GM12878 (cell line): ENCODE measurements around the gene C2orf92. TPM values are rescaled to one million over a fixed set of nuclear protein-coding genes. Genes with fewer than 3 reads are reported as not detected.
A peak's percentile ranks its signal among the peaks of the same experiment; 100 is the strongest.

Experiments
- CHD1 ChIP-seq: IDR thresholded peaks from 2 replicates; pipeline ENCODE4 v1.6.1; 2012; ENCODE audit warnings: low read depth, low read length, improper control_type of control experiment
- EED ChIP-seq: sonication (generic); IDR thresholded peaks from 2 replicates; pipeline ENCODE4 v1.6.1; 2016; ENCODE audit warnings: antibody characterized with exemption, low read depth
- HDGF ChIP-seq: fragments of 450-650 bp; IDR thresholded peaks from 2 replicates; pipeline ENCODE4 v1.6.1; 2016; ENCODE audit warnings: antibody characterized with exemption
- NBN ChIP-seq: fragments of 450-650 bp; IDR thresholded peaks from 2 replicates; pipeline ENCODE4 v1.6.1; 2016
- NFYB ChIP-seq: IDR thresholded peaks from 2 replicates; pipeline ENCODE4 v1.6.1; 2011; ENCODE audit warnings: low read depth, mild to moderate bottlenecking, low read length, improper control_type of control experiment, moderate library complexity; ENCODE audit not compliant: insufficient read depth
- SMC3 ChIP-seq: IDR thresholded peaks from 2 replicates; pipeline ENCODE4 v1.6.1; 2011; ENCODE audit warnings: low read length, improper control_type of control experiment, borderline replicate concordance
- SP1 ChIP-seq: IDR thresholded peaks from one replicate; pipeline ENCODE4 v1.6.1; 2011; ENCODE audit warnings: low read depth, low read length
- TCF12 ChIP-seq: IDR thresholded peaks from 2 replicates; pipeline ENCODE4 v1.6.1; 2011; ENCODE audit warnings: low read depth, mild to moderate bottlenecking, low read length
- TCF3 ChIP-seq: IDR thresholded peaks from 2 replicates; pipeline ENCODE4 v1.6.1; 2012; ENCODE audit warnings: low read depth, mild to moderate bottlenecking, low read length, borderline replicate concordance; ENCODE audit not compliant: insufficient read depth
- ZNF384 ChIP-seq: IDR thresholded peaks from 2 replicates; pipeline ENCODE4 v1.6.1; 2012; ENCODE audit warnings: low read depth, mild to moderate bottlenecking, low read length, improper control_type of control experiment, borderline replicate concordance
- polyA plus RNA-seq, 11 experiments: library from polyadenylated mRNA; depleted of rRNA in 4 of 11; unstranded in 6 of 11; stranded (reverse) in 5 of 11; fragments of >200 nt; fragmentation: Nextera tagmentation in 4 of 11; fragmentation: Illumina TruSeq in 1 of 11; extraction: Ambion mirVana in 4 of 11; extraction: Trizol in 1 of 11; gene quantifications; 1 replicate in 1 of 11; 2 replicates in 10 of 11; pipeline versions ENCODE4 v1.2.1 to v1.2.3, GENCODE V29; 2011 to 2016; ENCODE audit warnings: inconsistent platforms in 2 of 11, missing spikeins in 2 of 11, low read depth in 1 of 11
- total RNA-seq, 4 experiments: library from RNA; depleted of rRNA in 3 of 4; stranded (reverse); fragments of >200 nt in 3 of 4; fragmentation: Illumina TruSeq in 1 of 4; extraction: Trizol in 1 of 4; gene quantifications; 2 replicates each; pipeline versions ENCODE4 v1.2.1 to v1.2.3, GENCODE V29; 2013 to 2021
- TF ChIP-seq, protein P1 (sequence below): fragments of 450-650 bp; conservative IDR thresholded peaks from 2 replicates; pipeline ENCODE4 v1.6.1; 2017; ENCODE audit warnings: mild to moderate bottlenecking, moderate library complexity
- TF ChIP-seq, protein P2 (sequence below): fragments of 450-650 bp; IDR thresholded peaks from 2 replicates; pipeline ENCODE4 v1.6.1; 2016; ENCODE audit warnings: mild to moderate bottlenecking
- TF ChIP-seq, protein P3 (sequence below): fragments of 450-650 bp; formaldehyde crosslinking; IDR thresholded peaks from 2 replicates; pipeline ENCODE4 v1.4.0; 2022; ENCODE audit warnings: mild to moderate bottlenecking, moderate library complexity
- TF ChIP-seq, protein P4 (sequence below): fragments of 450-650 bp; IDR thresholded peaks from 2 replicates; pipeline ENCODE4 v1.6.1; 2017; ENCODE audit warnings: low read depth, mild to moderate bottlenecking, moderate library complexity
- TF ChIP-seq, protein P5 (sequence below): IDR thresholded peaks from 2 replicates; pipeline ENCODE4 v1.6.1; 2012; ENCODE audit warnings: improper control_type of control experiment, low read depth, low read length; ENCODE audit not compliant: insufficient replicate concordance

The C2orf92 gene
- total and polyA plus RNA-seq, 10 of the 15 experiments (the other 5 are each of a cell fraction or from before 2014, with no cell fraction given), result 0.40 to 10.1 (median 3.7) TPM

DNA sequence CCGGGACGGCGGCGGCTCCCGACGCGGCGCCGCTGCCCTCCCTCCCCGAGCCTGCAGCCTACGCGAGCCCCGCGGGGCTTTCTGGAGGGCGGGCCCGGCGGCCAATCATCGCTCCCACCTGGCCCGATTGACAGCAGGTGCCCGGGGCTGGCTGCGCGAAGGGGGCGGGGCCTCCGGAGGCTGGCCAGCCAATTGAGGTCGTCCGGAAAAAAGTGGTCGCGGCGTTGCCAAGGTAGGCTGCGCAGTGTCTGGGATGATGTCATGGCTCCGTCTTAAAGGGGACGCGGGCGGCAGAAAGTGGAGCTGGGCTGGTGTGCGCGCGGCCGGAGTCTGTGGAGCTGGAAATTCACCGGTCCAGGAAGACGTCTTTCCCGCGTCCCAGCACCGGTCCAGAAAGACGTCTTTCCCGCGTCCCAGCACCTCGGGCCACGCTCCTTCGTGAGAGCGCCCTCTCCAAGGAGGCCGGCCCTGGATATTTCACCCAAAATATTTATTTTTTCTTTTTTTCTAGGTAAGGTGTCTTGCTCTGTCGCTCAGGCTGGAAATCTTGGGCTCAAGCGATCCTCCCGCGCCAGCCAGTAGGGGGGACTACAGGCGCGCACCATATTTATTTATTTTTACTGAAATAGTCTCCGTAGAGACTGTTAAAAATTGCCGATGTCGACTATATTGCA is 5.4 kb upstream of the C2orf92 start, which contains the start of gene ACTR1B (continued):
- TF ChIP-seq, protein P1, sequence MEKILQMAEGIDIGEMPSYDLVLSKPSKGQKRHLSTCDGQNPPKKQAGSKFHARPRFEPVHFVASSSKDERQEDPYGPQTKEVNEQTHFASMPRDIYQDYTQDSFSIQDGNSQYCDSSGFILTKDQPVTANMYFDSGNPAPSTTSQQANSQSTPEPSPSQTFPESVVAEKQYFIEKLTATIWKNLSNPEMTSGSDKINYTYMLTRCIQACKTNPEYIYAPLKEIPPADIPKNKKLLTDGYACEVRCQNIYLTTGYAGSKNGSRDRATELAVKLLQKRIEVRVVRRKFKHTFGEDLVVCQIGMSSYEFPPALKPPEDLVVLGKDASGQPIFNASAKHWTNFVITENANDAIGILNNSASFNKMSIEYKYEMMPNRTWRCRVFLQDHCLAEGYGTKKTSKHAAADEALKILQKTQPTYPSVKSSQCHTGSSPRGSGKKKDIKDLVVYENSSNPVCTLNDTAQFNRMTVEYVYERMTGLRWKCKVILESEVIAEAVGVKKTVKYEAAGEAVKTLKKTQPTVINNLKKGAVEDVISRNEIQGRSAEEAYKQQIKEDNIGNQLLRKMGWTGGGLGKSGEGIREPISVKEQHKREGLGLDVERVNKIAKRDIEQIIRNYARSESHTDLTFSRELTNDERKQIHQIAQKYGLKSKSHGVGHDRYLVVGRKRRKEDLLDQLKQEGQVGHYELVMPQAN, result peak; percentile 27; the same call in 1 of the 2 replicates
- TF ChIP-seq, protein P2, sequence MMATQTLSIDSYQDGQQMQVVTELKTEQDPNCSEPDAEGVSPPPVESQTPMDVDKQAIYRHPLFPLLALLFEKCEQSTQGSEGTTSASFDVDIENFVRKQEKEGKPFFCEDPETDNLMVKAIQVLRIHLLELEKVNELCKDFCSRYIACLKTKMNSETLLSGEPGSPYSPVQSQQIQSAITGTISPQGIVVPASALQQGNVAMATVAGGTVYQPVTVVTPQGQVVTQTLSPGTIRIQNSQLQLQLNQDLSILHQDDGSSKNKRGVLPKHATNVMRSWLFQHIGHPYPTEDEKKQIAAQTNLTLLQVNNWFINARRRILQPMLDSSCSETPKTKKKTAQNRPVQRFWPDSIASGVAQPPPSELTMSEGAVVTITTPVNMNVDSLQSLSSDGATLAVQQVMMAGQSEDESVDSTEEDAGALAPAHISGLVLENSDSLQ, result peak; percentile 98
- peak; percentile 61; the same call in 1 of the 2 replicates for TF ChIP-seq ZNF384
- TF ChIP-seq, protein P3, sequence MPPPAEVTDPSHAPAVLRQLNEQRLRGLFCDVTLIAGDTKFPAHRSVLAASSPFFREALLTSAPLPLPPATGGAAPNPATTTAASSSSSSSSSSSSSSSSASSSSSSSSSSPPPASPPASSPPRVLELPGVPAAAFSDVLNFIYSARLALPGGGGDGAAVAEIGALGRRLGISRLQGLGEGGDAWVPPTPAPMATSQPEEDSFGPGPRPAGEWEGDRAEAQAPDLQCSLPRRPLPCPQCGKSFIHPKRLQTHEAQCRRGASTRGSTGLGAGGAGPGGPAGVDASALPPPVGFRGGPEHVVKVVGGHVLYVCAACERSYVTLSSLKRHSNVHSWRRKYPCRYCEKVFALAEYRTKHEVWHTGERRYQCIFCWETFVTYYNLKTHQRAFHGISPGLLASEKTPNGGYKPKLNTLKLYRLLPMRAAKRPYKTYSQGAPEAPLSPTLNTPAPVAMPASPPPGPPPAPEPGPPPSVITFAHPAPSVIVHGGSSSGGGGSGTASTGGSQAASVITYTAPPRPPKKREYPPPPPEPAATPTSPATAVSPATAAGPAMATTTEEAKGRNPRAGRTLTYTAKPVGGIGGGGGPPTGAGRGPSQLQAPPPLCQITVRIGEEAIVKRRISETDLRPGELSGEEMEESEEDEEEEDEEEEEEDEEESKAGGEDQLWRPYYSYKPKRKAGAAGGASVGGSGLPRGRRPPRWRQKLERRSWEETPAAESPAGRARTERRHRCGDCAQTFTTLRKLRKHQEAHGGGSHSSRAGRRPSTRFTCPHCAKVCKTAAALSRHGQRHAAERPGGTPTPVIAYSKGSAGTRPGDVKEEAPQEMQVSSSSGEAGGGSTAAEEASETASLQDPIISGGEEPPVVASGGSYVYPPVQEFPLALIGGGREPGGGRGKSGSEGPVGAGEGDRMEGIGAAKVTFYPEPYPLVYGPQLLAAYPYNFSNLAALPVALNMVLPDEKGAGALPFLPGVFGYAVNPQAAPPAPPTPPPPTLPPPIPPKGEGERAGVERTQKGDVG, result no peak
- peak; percentile 92 for TF ChIP-seq SP1
- peak; percentile 91 for TF ChIP-seq HDGF
- TF ChIP-seq EED, result peak; percentile 68; the same call in 1 of the 2 replicates
- peak; percentile 35; the same call in 1 of the 2 replicates for TF ChIP-seq SMC3
- peak; percentile 91 for TF ChIP-seq NFYB
- TF ChIP-seq, protein P4, sequence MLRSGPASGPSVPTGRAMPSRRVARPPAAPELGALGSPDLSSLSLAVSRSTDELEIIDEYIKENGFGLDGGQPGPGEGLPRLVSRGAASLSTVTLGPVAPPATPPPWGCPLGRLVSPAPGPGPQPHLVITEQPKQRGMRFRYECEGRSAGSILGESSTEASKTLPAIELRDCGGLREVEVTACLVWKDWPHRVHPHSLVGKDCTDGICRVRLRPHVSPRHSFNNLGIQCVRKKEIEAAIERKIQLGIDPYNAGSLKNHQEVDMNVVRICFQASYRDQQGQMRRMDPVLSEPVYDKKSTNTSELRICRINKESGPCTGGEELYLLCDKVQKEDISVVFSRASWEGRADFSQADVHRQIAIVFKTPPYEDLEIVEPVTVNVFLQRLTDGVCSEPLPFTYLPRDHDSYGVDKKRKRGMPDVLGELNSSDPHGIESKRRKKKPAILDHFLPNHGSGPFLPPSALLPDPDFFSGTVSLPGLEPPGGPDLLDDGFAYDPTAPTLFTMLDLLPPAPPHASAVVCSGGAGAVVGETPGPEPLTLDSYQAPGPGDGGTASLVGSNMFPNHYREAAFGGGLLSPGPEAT, result peak; percentile 93
- 0 out of 2 replicates have a peak, but pooled peaks have one; percentile 4 for TF ChIP-seq TCF12
- TF ChIP-seq, protein P5, sequence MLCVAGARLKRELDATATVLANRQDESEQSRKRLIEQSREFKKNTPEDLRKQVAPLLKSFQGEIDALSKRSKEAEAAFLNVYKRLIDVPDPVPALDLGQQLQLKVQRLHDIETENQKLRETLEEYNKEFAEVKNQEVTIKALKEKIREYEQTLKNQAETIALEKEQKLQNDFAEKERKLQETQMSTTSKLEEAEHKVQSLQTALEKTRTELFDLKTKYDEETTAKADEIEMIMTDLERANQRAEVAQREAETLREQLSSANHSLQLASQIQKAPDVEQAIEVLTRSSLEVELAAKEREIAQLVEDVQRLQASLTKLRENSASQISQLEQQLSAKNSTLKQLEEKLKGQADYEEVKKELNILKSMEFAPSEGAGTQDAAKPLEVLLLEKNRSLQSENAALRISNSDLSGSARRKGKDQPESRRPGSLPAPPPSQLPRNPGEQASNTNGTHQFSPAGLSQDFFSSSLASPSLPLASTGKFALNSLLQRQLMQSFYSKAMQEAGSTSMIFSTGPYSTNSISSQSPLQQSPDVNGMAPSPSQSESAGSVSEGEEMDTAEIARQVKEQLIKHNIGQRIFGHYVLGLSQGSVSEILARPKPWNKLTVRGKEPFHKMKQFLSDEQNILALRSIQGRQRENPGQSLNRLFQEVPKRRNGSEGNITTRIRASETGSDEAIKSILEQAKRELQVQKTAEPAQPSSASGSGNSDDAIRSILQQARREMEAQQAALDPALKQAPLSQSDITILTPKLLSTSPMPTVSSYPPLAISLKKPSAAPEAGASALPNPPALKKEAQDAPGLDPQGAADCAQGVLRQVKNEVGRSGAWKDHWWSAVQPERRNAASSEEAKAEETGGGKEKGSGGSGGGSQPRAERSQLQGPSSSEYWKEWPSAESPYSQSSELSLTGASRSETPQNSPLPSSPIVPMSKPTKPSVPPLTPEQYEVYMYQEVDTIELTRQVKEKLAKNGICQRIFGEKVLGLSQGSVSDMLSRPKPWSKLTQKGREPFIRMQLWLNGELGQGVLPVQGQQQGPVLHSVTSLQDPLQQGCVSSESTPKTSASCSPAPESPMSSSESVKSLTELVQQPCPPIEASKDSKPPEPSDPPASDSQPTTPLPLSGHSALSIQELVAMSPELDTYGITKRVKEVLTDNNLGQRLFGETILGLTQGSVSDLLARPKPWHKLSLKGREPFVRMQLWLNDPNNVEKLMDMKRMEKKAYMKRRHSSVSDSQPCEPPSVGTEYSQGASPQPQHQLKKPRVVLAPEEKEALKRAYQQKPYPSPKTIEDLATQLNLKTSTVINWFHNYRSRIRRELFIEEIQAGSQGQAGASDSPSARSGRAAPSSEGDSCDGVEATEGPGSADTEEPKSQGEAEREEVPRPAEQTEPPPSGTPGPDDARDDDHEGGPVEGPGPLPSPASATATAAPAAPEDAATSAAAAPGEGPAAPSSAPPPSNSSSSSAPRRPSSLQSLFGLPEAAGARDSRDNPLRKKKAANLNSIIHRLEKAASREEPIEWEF, result no peak
- TF ChIP-seq TCF3, result 0 out of 2 replicates have a peak, but pooled peaks have one; percentile 33
- peak; percentile 89 for TF ChIP-seq NBN
- TF ChIP-seq CHD1, result no peak
